Activated CD8-positive, alpha-beta T cell treated with anti-CD3 and anti-CD28 coated beads, Interleukin-2, amount 10 ng/mL, durations not matched to agents 7 days and 5 days (primary cell): Measurements from ENCODE around the gene CBFA2T3. TPM values are rescaled to one million over a fixed set of nuclear protein-coding genes. Genes with fewer than 3 reads are reported as not detected.

ENCODE experiments used
- ATAC-seq: fragments of 150-1000 bp; cut with Tn5 transposase; one replicate; pipeline ENCODE4 v1.10.0; 2021; ENCODE audit warnings: moderate library complexity
- CTCF ChIA-PET: fragments of 350-600 bp; sonication (Branson Sonifier 250); formaldehyde crosslinking; loops from one replicate; lab custom pipeline; 2021; ENCODE audit warnings: antibody characterized with exemption; lab: Charles Lee
- POLR2A ChIA-PET: fragments of 350-600 bp; sonication (Branson Sonifier 250); formaldehyde crosslinking; loops from one replicate; lab custom pipeline; 2021; ENCODE audit warnings: antibody characterized with exemption; lab: Charles Lee
- DNase-seq: peaks from one replicate; pipeline ENCODE4 v3.0.0-alpha.2; 2020
- H3K27ac Mint-ChIP-seq: one replicate; pipeline ENCODE4 v1.8.0; 2021; ENCODE audit warnings: mild to moderate bottlenecking, mixed read lengths
- H3K27me3 Mint-ChIP-seq: one replicate; pipeline ENCODE4 v1.8.0; 2021; ENCODE audit warnings: low read depth, mixed read lengths
- H3K36me3 Mint-ChIP-seq: one replicate; pipeline ENCODE4 v1.8.0; 2021; ENCODE audit warnings: low read depth, mixed read lengths
- H3K4me1 Mint-ChIP-seq: one replicate; pipeline ENCODE4 v1.8.0; 2021; ENCODE audit warnings: low read depth, mixed read lengths
- H3K4me3 Mint-ChIP-seq: one replicate; pipeline ENCODE4 v1.8.0; 2021; ENCODE audit warnings: mild to moderate bottlenecking, mixed read lengths
- H3K9me3 Mint-ChIP-seq: one replicate; pipeline ENCODE4 v1.8.0; 2022; ENCODE audit warnings: mixed read lengths; ENCODE audit not compliant: insufficient read depth
- total RNA-seq, 2 experiments: library from RNA; stranded (reverse); gene quantifications; one replicate each; pipeline ENCODE4 v1.2.3, GENCODE V29; 2021

The CBFA2T3 gene
- total RNA-seq, 2 experiments from 2014 or later, result not detected

DNA sequence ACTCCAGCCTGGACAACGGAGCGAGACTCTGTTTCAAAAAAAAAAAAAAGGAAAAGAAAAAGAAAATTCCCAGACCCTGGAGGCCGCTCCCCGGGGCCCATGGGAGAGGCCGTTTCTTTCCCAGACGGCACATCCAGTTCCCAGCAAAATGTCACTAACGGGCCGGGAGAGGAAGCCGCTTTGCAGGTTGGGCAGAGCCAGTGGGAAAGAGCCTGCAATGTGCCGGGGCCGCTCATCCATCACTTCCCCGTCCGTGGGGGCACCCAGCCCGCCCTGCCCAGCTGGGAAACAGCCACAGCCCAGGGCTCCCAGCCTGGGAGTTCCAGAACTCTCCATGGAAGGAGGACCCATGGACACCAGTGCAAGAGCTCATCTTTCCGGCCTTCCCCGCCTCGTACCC, 68.7 kb downstream of the CBFA2T3 start:
- Mint-ChIP-seq H3K4me1 (peaks cover 2% of the 10 kb centered on the region), H3K4me3 (no peak overlapping the region), H3K36me3 (no peaks in the 10 kb centered on the region), H3K27ac (no peak overlapping the region), H3K27me3 (no peaks in the 10 kb centered on the region), H3K9me3 (no peaks in the 10 kb centered on the region)
- ChIA-PET CTCF (no interaction called here), POLR2A (no interaction called here)
- no peak for ATAC-seq
- DNase-seq, result no peak

GRCh38 chr16:88907768-88908167, 69.2 kb downstream of the CBFA2T3 start:
- no peak for DNase-seq
- no peak for ATAC-seq
- CTCF ChIA-PET, result no interaction called here

DNA sequence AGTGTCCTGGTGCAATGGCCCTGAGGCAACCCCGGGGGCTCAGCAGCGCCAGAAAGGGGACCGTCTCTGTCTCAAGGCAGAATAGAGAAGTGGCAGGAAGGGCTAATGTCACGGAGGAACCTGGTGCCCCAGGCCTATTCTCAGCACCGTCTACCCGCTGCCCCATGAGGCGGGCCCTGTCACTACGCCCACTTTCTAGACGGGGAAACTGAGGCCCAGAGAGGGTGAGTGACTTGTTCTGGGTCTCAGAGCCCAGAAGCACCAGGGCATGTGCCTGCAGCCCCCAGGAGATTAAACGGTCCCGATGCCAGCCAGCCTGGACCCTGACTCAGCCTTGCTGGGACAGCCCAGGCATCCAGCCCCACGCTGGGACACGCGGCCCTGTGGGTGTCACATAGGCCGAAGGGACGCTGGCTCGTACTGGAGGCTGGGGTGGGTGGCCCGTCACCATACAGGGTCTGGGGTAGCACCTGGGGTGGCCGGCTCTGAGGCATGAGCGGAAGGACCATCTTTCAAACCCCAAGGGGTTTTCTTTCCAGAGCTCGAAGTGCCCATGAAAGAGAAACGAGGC, 70.4 kb downstream of the CBFA2T3 start:
- Mint-ChIP-seq H3K4me3 (no peak overlapping the region), H3K27ac (no peak overlapping the region), H3K9me3 (no peaks in the 10 kb centered on the region), H3K4me1 (peaks cover 2% of the 10 kb centered on the region), H3K27me3 (no peaks in the 10 kb centered on the region), H3K36me3 (no peaks in the 10 kb centered on the region)
- ATAC-seq, result no peak
- no peak for DNase-seq
- ChIA-PET CTCF (no interaction called here), POLR2A (no interaction called here)

More at GRCh38 chr16:88907768-88908167, 69.2 kb downstream of the CBFA2T3 start:
- Mint-ChIP-seq H3K4me1 (peaks cover 2% of the 10 kb centered on the region), H3K27me3 (no peaks in the 10 kb centered on the region), H3K9me3 (no peaks in the 10 kb centered on the region), H3K36me3 (no peaks in the 10 kb centered on the region), H3K27ac (no peak overlapping the region), H3K4me3 (no peak overlapping the region)
- POLR2A ChIA-PET, result no interaction called here

DNA sequence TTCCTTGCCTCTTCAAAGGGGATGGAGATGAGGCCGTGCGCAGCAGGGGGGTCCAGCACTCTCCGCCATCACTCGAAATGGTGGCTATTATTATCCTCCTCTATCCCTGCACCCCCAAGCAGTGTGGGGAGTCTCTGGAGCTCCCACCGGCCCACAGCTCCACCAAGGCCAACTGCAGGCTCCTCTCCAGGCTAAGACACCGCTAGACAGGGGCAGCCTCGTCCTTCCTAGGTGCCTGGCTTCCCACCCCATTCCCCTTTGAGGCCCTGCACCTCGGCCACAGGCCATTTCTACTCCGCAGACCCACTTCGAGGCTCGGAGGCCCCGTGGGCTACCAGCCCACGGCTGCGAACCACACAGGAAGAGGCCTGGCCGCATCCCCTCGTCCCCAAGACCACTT, 71.0 kb downstream of the CBFA2T3 start:
- DNase-seq (no peak), ATAC-seq (no peak)
- POLR2A ChIA-PET, result no interaction called here
- CTCF ChIA-PET, result no interaction called here
- Mint-ChIP-seq H3K4me3 (no peak overlapping the region), H3K4me1 (peaks cover 2% of the 10 kb centered on the region), H3K36me3 (no peaks in the 10 kb centered on the region), H3K27ac (no peak overlapping the region), H3K9me3 (no peaks in the 10 kb centered on the region), H3K27me3 (no peaks in the 10 kb centered on the region)

- ChIA-PET POLR2A (no interaction called here), CTCF (no interaction called here)
- DNase-seq (no peak), ATAC-seq (peak; percentile 28)
- no peaks in the 10 kb centered on the region for H3K9me3 Mint-ChIP-seq
- no peak overlapping the region for H3K27ac Mint-ChIP-seq
- H3K27me3 Mint-ChIP-seq, result no peaks in the 10 kb centered on the region
- H3K36me3 Mint-ChIP-seq, result no peaks in the 10 kb centered on the region
- H3K4me1 Mint-ChIP-seq, result peaks cover 2% of the 10 kb centered on the region
- no peak overlapping the region for H3K4me3 Mint-ChIP-seq
Observed at GRCh38 chr16:88905563-88905962, 71.4 kb downstream of the CBFA2T3 start.

DNA sequence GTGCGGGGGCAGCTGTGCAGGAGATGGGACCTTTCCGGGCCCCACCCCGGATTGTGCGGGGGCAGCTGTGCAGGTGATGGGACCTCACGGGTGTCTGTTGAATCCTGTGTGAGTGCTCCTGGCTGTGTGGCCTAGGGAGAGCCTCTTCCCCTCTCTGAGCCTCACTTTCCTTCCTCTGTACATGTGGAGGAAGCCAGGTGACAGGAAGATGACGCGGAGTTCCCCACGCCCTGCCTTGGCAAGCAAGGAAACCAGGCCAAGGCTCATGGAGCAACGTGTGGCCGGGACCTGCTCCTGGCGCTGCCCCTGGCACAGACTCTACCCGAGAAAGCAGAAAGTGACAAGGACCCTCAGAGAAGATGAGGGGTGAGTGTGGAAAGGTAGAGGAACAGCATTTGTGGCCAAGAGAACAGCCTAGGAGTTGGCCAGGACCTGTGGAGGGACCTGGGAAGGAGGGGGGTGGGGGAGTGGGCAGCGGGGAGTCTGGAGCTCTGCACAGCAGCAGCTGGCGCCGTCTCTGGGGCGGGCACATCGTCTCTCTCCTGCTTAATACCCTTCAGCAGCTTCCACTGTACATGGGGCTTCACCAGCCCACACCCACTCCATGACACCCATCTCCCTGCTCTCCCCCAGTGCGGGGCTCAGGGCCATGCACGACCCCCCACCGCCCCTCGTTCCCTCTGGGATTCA, 72.2 kb downstream of the CBFA2T3 start:
- ChIA-PET POLR2A (no interaction called here), CTCF (no interaction called here)
- H3K4me3 Mint-ChIP-seq, result no peak overlapping the region
- ATAC-seq (no peak), DNase-seq (no peak)
- no peak overlapping the region for H3K27ac Mint-ChIP-seq
- no peaks in the 10 kb centered on the region for H3K9me3 Mint-ChIP-seq
- no peaks in the 10 kb centered on the region for H3K36me3 Mint-ChIP-seq
- peaks cover 2% of the 10 kb centered on the region for H3K4me1 Mint-ChIP-seq
- H3K27me3 Mint-ChIP-seq, result no peaks in the 10 kb centered on the region

DNA sequence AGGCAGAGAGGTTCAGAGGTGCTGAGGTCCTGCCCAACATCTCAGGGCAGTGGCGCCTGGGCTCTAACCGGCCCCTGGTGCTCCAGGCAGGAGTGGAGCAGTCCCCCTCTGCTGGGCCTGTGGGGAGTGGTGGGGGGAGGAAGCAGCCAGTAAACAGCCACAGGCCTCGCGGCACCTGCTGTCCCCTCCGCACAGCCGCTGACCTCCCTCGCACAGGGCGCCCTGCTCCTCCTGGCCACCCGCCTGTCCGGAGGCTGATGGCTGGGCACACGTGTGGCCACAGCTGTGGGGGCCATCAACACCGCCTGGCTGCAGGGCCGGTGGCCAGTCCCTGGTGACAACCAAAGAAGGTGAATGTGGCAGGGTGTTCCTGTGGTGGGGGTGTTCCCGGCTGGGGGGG, 73.7 kb downstream of the CBFA2T3 start:
- ATAC-seq, result no peak
- peaks cover 2% of the 10 kb centered on the region for H3K4me1 Mint-ChIP-seq
- no peaks in the 10 kb centered on the region for H3K36me3 Mint-ChIP-seq
- H3K9me3 Mint-ChIP-seq, result no peaks in the 10 kb centered on the region
- ChIA-PET POLR2A (no interaction called here), CTCF (no interaction called here)
- no peak overlapping the region for H3K27ac Mint-ChIP-seq
- DNase-seq, result no peak
- H3K4me3 Mint-ChIP-seq, result no peak overlapping the region
- H3K27me3 Mint-ChIP-seq, result no peaks in the 10 kb centered on the region

DNA sequence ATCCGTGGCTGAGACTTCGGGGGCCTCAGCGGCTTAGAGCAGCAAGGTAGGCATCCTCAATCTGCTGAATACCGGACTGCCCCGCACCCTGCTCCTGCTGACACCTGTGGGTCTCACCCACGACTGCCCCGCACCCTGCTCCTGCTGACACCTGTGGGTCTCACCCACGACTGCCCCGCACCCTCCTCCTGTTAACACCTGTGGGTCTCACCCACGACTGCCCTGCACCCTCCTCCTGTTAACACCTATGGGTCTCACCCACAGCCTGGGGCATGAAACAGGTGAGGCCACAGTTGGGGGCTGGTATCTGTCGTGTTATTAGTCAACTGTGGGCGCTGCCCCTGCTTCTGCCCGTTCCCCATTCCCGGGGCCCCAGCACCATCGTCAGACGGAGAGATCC, 74.3 kb downstream of the CBFA2T3 start:
- no peaks in the 10 kb centered on the region for H3K36me3 Mint-ChIP-seq
- ATAC-seq (no peak), DNase-seq (no peak)
- no peaks in the 10 kb centered on the region for H3K9me3 Mint-ChIP-seq
- no peaks in the 10 kb centered on the region for H3K27me3 Mint-ChIP-seq
- POLR2A ChIA-PET, result no interaction called here
- peaks cover 2% of the 10 kb centered on the region for H3K4me1 Mint-ChIP-seq
- H3K27ac Mint-ChIP-seq, result no peak overlapping the region
- no peak overlapping the region for H3K4me3 Mint-ChIP-seq
- CTCF ChIA-PET, result no interaction called here

DNA sequence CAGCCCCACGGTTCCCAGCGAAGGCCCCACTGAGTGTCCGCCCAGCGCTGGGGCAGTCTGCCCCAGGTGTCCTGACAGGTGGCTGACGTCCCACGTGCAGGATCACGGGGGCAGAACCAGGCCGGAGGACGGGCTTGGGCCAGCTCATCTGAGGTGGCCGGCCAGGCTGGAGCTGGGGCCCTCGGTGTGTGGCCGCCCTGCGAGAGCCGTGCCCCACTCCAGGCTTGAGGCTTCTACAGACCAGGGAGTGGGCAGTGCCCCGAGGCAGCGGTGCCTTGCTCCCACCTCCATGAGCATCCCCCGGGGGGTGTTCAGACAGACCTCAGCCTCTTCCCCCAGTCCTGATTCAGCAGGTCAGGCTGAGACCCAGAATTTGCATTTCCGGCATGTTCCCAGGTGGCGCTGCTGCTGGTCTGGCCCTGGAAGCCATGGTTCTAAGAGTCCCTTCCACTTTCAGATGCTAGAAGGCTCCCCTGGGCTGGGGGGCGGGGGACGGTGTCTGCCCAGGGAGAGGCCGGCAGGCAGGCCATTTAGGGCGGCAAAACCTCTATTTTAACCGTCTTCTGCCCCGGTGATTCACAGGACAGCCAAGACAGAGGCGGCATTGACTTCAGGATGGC, 75.2 kb downstream of the CBFA2T3 start:
- no peak overlapping the region for H3K27ac Mint-ChIP-seq
- CTCF ChIA-PET, result no interaction called here
- POLR2A ChIA-PET, result no interaction called here
- no peak overlapping the region for H3K4me3 Mint-ChIP-seq
- H3K4me1 Mint-ChIP-seq, result peaks cover 2% of the 10 kb centered on the region
- no peak for DNase-seq
- H3K36me3 Mint-ChIP-seq, result no peaks in the 10 kb centered on the region
- no peaks in the 10 kb centered on the region for H3K9me3 Mint-ChIP-seq
- H3K27me3 Mint-ChIP-seq, result no peaks in the 10 kb centered on the region
- ATAC-seq, result no peak

- no peaks in the 10 kb centered on the region for H3K4me1 Mint-ChIP-seq
- no peaks in the 10 kb centered on the region for H3K36me3 Mint-ChIP-seq
- H3K9me3 Mint-ChIP-seq, result no peaks in the 10 kb centered on the region
- ATAC-seq (no peak), DNase-seq (no peak)
- no peak overlapping the region for H3K4me3 Mint-ChIP-seq
- H3K27ac Mint-ChIP-seq, result no peak overlapping the region
- ChIA-PET POLR2A (no interaction called here), CTCF (no interaction called here)
- no peaks in the 10 kb centered on the region for H3K27me3 Mint-ChIP-seq
Observed at GRCh38 chr16:88900662-88901052, 76.3 kb downstream of the CBFA2T3 start.

DNA sequence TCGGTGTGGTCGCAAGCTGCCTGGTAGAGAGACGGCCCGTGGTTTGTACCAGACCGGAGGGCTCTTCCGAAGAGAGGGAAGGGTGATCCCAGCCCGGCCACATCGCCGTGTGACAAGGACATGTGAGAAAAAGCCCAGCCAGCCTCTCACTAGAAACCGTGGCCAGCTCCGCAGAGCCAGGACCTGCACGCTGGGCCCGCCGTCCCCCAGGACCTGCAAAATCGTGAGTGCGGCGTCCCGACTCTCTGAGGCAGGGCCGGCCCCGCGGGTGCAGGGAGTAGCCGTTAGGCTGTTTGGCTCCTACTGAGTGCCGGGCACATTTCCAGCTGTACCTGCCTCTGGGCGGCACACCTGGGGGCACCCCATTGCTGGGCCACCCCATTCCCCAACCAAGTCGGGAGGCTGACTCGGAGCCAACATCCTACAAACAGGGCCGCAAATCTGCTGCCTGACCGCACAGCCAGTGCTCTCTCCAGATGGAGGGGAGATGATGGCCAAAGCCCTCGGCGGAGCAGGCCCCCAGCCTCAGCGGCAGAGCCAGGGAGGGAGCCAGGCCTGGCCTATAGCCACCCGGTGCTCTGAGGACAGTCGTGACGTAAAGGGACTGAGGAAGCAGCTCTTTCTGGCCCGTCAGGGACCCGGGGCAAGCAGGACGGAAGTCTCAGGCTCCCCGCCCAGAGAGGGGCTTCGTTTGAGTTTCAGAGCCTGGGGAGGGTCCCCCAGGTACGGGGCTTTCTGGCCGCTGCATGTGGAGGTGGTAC, 76.9 kb downstream of the CBFA2T3 start:
- no peaks in the 10 kb centered on the region for H3K9me3 Mint-ChIP-seq
- ChIA-PET CTCF (no interaction called here), POLR2A (no interaction called here)
- DNase-seq (no peak), ATAC-seq (no peak)
- H3K4me1 Mint-ChIP-seq, result no peaks in the 10 kb centered on the region
- H3K27me3 Mint-ChIP-seq, result no peaks in the 10 kb centered on the region
- H3K36me3 Mint-ChIP-seq, result no peaks in the 10 kb centered on the region
- no peak overlapping the region for H3K27ac Mint-ChIP-seq
- H3K4me3 Mint-ChIP-seq, result no peak overlapping the region
